ENCODE results near the gene ALDOA.

- no peak for TF ChIP-seq CTCF (IDR thresholded peaks at IDR 0.05)
- TF ChIP-seq POLR2A (IDR thresholded peaks at IDR 0.05), result no peak
These were observed 34.6 kb upstream of the ALDOA start, which contains the start of gene TLCD3B for GRCh38 chr16:30030841-30031413.

Data from uterus (tissue), 2 donors.